ENCODE measurements around the gene PLB1.

The PLB1 gene

DNA sequence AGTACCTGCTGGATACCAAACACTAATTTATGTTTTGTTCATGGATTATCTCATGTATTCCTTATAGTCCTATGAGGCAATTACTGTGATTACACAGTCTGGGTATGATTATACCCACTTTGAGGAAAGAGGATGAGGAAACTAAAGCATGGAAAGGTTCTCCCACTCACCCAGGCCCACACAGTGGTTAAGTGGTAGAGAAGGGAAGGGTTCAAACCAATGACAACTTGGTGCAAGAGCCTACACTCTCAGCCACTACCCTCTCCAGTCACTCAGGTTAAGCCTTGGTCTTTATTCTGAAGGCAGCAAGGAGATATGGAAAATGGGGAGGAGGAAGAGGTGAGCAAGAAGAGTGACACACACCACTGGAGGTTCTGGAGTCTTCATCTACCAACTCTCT lies 191.3 kb downstream of the PLB1 start:
- H3K9ac ChIP-seq (ENCODE audit: low read length), result no peak overlapping the region
- H3K79me2 ChIP-seq (ENCODE audit: insufficient read depth, low read length), result no peaks in the 10 kb centered on the region
- no peaks in the 10 kb centered on the region for H3K4me1 ChIP-seq (ENCODE audit: insufficient read depth, low read length, severe bottlenecking)
- H3F3A ChIP-seq (ENCODE audit: insufficient read depth, low read length), result no peaks in the 10 kb centered on the region
- no peak overlapping the region for H3K4me2 ChIP-seq (ENCODE audit: low read length)
- H3K9me2 ChIP-seq (ENCODE audit: low read depth, low read length), result no peaks in the 10 kb centered on the region
- H4K20me1 ChIP-seq (ENCODE audit: insufficient read depth, low read length), result no peaks in the 10 kb centered on the region
- H3K27me3 ChIP-seq (ENCODE audit: insufficient read depth, low read length), result peaks cover 9% of the 10 kb centered on the region; the same call in 1 of the 2 replicates
- H3K27ac ChIP-seq (ENCODE audit: low read depth, low read length, poor library complexity, severe bottlenecking), result no peak overlapping the region
- TF ChIP-seq EZH2 (IDR thresholded peaks at IDR 0.05; ENCODE audit: borderline replicate concordance, low read length), result no peak
- TF ChIP-seq, protein P1, sequence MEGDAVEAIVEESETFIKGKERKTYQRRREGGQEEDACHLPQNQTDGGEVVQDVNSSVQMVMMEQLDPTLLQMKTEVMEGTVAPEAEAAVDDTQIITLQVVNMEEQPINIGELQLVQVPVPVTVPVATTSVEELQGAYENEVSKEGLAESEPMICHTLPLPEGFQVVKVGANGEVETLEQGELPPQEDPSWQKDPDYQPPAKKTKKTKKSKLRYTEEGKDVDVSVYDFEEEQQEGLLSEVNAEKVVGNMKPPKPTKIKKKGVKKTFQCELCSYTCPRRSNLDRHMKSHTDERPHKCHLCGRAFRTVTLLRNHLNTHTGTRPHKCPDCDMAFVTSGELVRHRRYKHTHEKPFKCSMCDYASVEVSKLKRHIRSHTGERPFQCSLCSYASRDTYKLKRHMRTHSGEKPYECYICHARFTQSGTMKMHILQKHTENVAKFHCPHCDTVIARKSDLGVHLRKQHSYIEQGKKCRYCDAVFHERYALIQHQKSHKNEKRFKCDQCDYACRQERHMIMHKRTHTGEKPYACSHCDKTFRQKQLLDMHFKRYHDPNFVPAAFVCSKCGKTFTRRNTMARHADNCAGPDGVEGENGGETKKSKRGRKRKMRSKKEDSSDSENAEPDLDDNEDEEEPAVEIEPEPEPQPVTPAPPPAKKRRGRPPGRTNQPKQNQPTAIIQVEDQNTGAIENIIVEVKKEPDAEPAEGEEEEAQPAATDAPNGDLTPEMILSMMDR (IDR thresholded peaks at IDR 0.05; ENCODE audit: low read length), result no peak
- no peaks in the 10 kb centered on the region for H3K9me3 ChIP-seq (ENCODE audit: low read length)
- H3K36me3 ChIP-seq (ENCODE audit: insufficient read depth, low read length), result no peaks in the 10 kb centered on the region
- no peak overlapping the region for H3K4me3 ChIP-seq (ENCODE audit: low read depth, low read length, poor library complexity, severe bottlenecking)
- H2AFZ ChIP-seq (ENCODE audit: low read length), result no peak overlapping the region

DNA sequence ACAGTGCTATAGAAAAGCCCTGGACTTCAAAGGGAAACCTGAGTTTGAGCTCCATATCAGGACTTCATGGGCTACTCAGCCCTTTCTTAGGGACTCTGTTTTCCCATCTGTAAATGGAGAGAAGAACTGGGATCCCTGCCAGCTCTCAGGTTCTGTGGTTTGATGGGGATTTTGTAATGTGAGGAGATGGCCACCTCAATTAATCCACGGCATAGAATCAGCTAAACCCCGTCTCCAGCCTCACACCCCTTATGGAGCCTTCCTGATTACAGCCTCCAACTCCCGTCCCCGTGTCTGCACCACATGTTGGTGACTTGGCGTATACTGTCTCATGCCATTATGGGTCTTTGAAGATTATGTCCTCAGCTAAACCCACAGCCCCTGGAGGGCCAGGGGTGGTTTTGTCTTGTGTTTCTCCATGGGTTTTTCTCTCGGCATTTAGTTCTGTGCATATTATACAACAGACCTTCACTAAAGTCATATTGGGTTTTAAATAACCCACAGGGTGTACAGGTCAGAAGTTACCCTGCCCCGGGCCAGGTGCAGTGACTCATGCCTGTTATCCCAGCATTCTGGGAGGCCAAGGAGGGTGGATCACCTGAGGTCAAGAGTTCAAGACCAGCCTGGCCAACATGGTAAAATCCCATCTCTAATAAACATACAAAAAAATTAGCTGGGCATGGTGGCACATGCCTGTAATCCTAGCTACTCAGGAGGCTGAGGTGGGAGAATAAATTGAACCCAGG lies 192.0 kb downstream of the PLB1 start:
- Histone ChIP-seq H3K4me2 (ENCODE audit: low read length) (no peak overlapping the region), H3K36me3 (ENCODE audit: insufficient read depth, low read length) (no peaks in the 10 kb centered on the region), H3F3A (ENCODE audit: insufficient read depth, low read length) (no peaks in the 10 kb centered on the region), H3K27ac (ENCODE audit: low read depth, low read length, poor library complexity, severe bottlenecking) (no peak overlapping the region), H3K9ac (ENCODE audit: low read length) (no peak overlapping the region), H3K4me1 (ENCODE audit: insufficient read depth, low read length, severe bottlenecking) (no peaks in the 10 kb centered on the region), H3K4me3 (ENCODE audit: low read depth, low read length, poor library complexity, severe bottlenecking) (no peak overlapping the region), H3K9me3 (ENCODE audit: low read length) (no peaks in the 10 kb centered on the region), H3K9me2 (ENCODE audit: low read depth, low read length) (no peaks in the 10 kb centered on the region), H3K79me2 (ENCODE audit: insufficient read depth, low read length) (no peaks in the 10 kb centered on the region), H2AFZ (ENCODE audit: low read length) (no peak overlapping the region), H3K27me3 (ENCODE audit: insufficient read depth, low read length) (peaks cover 8% of the 10 kb centered on the region; the same call in 1 of the 2 replicates), H4K20me1 (ENCODE audit: insufficient read depth, low read length) (no peaks in the 10 kb centered on the region)
- TF ChIP-seq, protein P1 (IDR thresholded peaks at IDR 0.05; ENCODE audit: low read length), result no peak
- TF ChIP-seq EZH2 (IDR thresholded peaks at IDR 0.05; ENCODE audit: borderline replicate concordance, low read length), result no peak

DNA sequence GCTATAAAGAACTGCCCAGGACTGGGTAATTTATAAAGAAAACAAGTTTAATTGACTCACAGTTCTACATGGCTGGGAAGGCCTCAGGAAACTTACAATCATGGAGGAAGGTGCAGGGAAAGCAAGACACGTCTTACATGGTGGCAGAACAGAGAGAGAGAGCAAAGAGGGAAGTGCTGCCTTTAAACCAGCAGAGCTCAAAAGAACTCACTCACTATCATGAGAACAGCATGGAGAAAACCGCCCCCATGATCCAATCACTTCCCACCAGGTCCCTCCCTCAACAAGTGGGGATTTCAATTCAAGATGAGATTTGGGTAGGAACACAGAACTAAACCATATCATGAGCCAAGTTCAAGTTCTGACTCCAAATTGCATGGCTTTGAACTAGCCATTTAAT lies 193.0 kb downstream of the PLB1 start:
- Histone ChIP-seq H3K4me1 (ENCODE audit: insufficient read depth, low read length, severe bottlenecking) (no peaks in the 10 kb centered on the region), H3F3A (ENCODE audit: insufficient read depth, low read length) (no peaks in the 10 kb centered on the region), H3K27me3 (ENCODE audit: insufficient read depth, low read length) (0 out of 2 replicates have a peak, but pooled peaks cover 6% of the 10 kb centered on the region), H3K4me2 (ENCODE audit: low read length) (no peak overlapping the region), H2AFZ (ENCODE audit: low read length) (no peak overlapping the region), H3K9ac (ENCODE audit: low read length) (no peak overlapping the region), H3K9me3 (ENCODE audit: low read length) (no peaks in the 10 kb centered on the region), H4K20me1 (ENCODE audit: insufficient read depth, low read length) (no peaks in the 10 kb centered on the region), H3K36me3 (ENCODE audit: insufficient read depth, low read length) (no peaks in the 10 kb centered on the region), H3K9me2 (ENCODE audit: low read depth, low read length) (no peaks in the 10 kb centered on the region), H3K27ac (ENCODE audit: low read depth, low read length, poor library complexity, severe bottlenecking) (no peak overlapping the region), H3K79me2 (ENCODE audit: insufficient read depth, low read length) (no peaks in the 10 kb centered on the region), H3K4me3 (ENCODE audit: low read depth, low read length, poor library complexity, severe bottlenecking) (no peak overlapping the region)
- no peak for TF ChIP-seq EZH2 (IDR thresholded peaks at IDR 0.05; ENCODE audit: borderline replicate concordance, low read length)
- TF ChIP-seq, protein P1 (IDR thresholded peaks at IDR 0.05; ENCODE audit: low read length), result no peak

Measured in OCI-LY1 (cell line).